HEK293 (cell line): ENCODE data around the gene CFP.

Experiments used
- CTCF ChIA-PET: fragments of 350-600 bp; formaldehyde crosslinking; extraction: SDS; loops from one replicate; lab custom pipeline; 2021; ENCODE audit warnings: antibody characterized with exemption; lab: Yijun Ruan, JAX
- POLR2A ChIA-PET: fragments of 300-600 bp; formaldehyde crosslinking; extraction: SDS; loops from one replicate; lab custom pipeline; 2020; ENCODE audit warnings: antibody characterized with exemption, inconsistent platforms; lab: Yijun Ruan, JAX
- H3K27ac ChIP-seq: fragments of 200-500 bp; sonication (Bioruptor generic); 2 replicates; pipeline ENCODE4 v1.5.1; 2014; ENCODE audit warnings: low read depth, low read length, control low read depth, inconsistent platforms; ENCODE audit errors: extremely low read depth
- H3K36me3 ChIP-seq, 2 experiments: fragments of 200-500 bp in 1 of 2; sonication (Bioruptor generic) in 1 of 2; 1 replicate in 1 of 2; 2 replicates in 1 of 2; pipeline ENCODE4 v1.5.1; 2014 to 2017; ENCODE audit warnings: inconsistent platforms in 2 of 2, low read length in 2 of 2; ENCODE audit not compliant: control insufficient read depth in 2 of 2, insufficient read depth in 1 of 2
- H3K4me1 ChIP-seq: fragments of 200-500 bp; sonication (Bioruptor generic); 2 replicates; pipeline ENCODE4 v1.5.1; 2014; ENCODE audit warnings: mild to moderate bottlenecking, low read length, inconsistent platforms; ENCODE audit not compliant: control insufficient read depth, insufficient read depth
- H3K4me3 ChIP-seq: 2 replicates; pipeline ENCODE4 v1.5.1; 2011; ENCODE audit warnings: low read depth, mild to moderate bottlenecking, control low read depth, low read length, moderate library complexity
- H3K9me3 ChIP-seq: fragments of 200-500 bp; sonication (Bioruptor generic); 2 replicates; pipeline ENCODE4 v1.5.1; 2014; ENCODE audit warnings: low read depth, low read length, inconsistent platforms; ENCODE audit not compliant: control insufficient read depth, insufficient read depth
- HOXA7 ChIP-seq: sonication (generic); formaldehyde crosslinking; IDR thresholded peaks from 2 replicates; pipeline ENCODE4 v1.8.1; 2022; ENCODE audit warnings: missing genetic modification reagents, borderline replicate concordance
- HOXD13 ChIP-seq: sonication (generic); formaldehyde crosslinking; IDR thresholded peaks from 2 replicates; pipeline ENCODE4 v1.8.0; 2022; ENCODE audit warnings: missing genetic modification reagents, borderline replicate concordance
- SETDB1 ChIP-seq: IDR thresholded peaks from one replicate; pipeline ENCODE4 v1.6.1; 2017; ENCODE audit warnings: mild to moderate bottlenecking, low read length, moderate library complexity, mixed read lengths; ENCODE audit not compliant: insufficient read length
- SP7 ChIP-seq: fragments of 450-650 bp; formaldehyde crosslinking; IDR thresholded peaks from 2 replicates; pipeline ENCODE4 v1.5.1; 2016; ENCODE audit warnings: missing biosample characterization, missing genetic modification characterization
- ZBTB11 ChIP-seq: fragments of 450-650 bp; formaldehyde crosslinking; conservative IDR thresholded peaks from 2 replicates; pipeline ENCODE4 v1.5.1; 2016; ENCODE audit warnings: low read depth, missing biosample characterization, missing genetic modification characterization
- ZBTB17 ChIP-seq: fragments of 450-650 bp; formaldehyde crosslinking; IDR thresholded peaks from 2 replicates; pipeline ENCODE4 v1.5.1; 2016; ENCODE audit warnings: missing biosample characterization, missing genetic modification characterization
- ZBTB26 ChIP-seq: fragments of 450-650 bp; formaldehyde crosslinking; optimal IDR thresholded peaks from 2 replicates; pipeline ENCODE3; 2016; ENCODE audit warnings: missing biosample characterization, mild to moderate bottlenecking, missing genetic modification characterization
- ZBTB8A ChIP-seq: fragments of 450-650 bp; formaldehyde crosslinking; IDR thresholded peaks from 2 replicates; pipeline ENCODE4 v1.5.1; 2016; ENCODE audit warnings: missing biosample characterization, missing genetic modification characterization
- ZFP69B ChIP-seq: fragments of 450-650 bp; formaldehyde crosslinking; IDR thresholded peaks from 2 replicates; pipeline ENCODE4 v1.5.1; 2016; ENCODE audit warnings: missing biosample characterization, missing genetic modification characterization
- ZNF146 ChIP-seq: fragments of 450-650 bp; formaldehyde crosslinking; IDR thresholded peaks from 2 replicates; pipeline ENCODE4 v1.5.1; 2016; ENCODE audit warnings: missing biosample characterization, missing genetic modification characterization
- ZNF148 ChIP-seq: fragments of 450-650 bp; formaldehyde crosslinking; IDR thresholded peaks from 2 replicates; pipeline ENCODE4 v1.5.0; 2017; ENCODE audit warnings: missing biosample characterization, missing genetic modification characterization, borderline replicate concordance
- ZNF2 ChIP-seq: fragments of 450-650 bp; formaldehyde crosslinking; IDR thresholded peaks from 2 replicates; pipeline ENCODE4 v1.5.1; 2016; ENCODE audit warnings: missing biosample characterization, missing genetic modification characterization
- ZNF239 ChIP-seq: fragments of 450-650 bp; formaldehyde crosslinking; IDR thresholded peaks from 2 replicates; pipeline ENCODE4 v1.5.1; 2016; ENCODE audit warnings: missing biosample characterization, missing genetic modification characterization
- ZNF311 ChIP-seq: fragments of 450-650 bp; formaldehyde crosslinking; IDR thresholded peaks from 2 replicates; pipeline ENCODE4 v1.5.1; 2017; ENCODE audit warnings: missing biosample characterization, missing genetic modification characterization, borderline replicate concordance
- ZNF324 ChIP-seq: fragments of 450-650 bp; formaldehyde crosslinking; IDR thresholded peaks from 2 replicates; pipeline ENCODE4 v1.5.1; 2016; ENCODE audit warnings: missing biosample characterization, missing genetic modification characterization
- ZNF398 ChIP-seq: fragments of 450-650 bp; formaldehyde crosslinking; IDR thresholded peaks from 2 replicates; pipeline ENCODE4 v1.5.1; 2017; ENCODE audit warnings: missing biosample characterization, missing genetic modification characterization
- ZNF510 ChIP-seq: fragments of 450-650 bp; formaldehyde crosslinking; IDR thresholded peaks from 2 replicates; pipeline ENCODE4 v1.5.1; 2018; ENCODE audit warnings: mild to moderate bottlenecking, missing genetic modification characterization, missing biosample characterization; ENCODE audit not compliant: insufficient replicate concordance
- ZNF544 ChIP-seq: fragments of 450-650 bp; formaldehyde crosslinking; IDR thresholded peaks from 2 replicates; pipeline ENCODE4 v1.5.0; 2017; ENCODE audit warnings: missing biosample characterization, missing genetic modification characterization
- ZNF548 ChIP-seq: fragments of 450-650 bp; formaldehyde crosslinking; IDR thresholded peaks from 2 replicates; pipeline ENCODE4 v1.5.1; 2016; ENCODE audit warnings: missing biosample characterization, missing genetic modification characterization
- ZNF596 ChIP-seq: fragments of 450-650 bp; IDR thresholded peaks from 2 replicates; pipeline ENCODE4 v1.5.0; 2018; ENCODE audit warnings: missing biosample characterization, mild to moderate bottlenecking, missing genetic modification characterization, moderate library complexity
- ZNF600 ChIP-seq: fragments of 450-650 bp; formaldehyde crosslinking; IDR thresholded peaks from 2 replicates; pipeline ENCODE4 v1.5.1; 2016; ENCODE audit warnings: missing biosample characterization, missing genetic modification characterization
- ZNF610 ChIP-seq: fragments of 450-650 bp; formaldehyde crosslinking; IDR thresholded peaks from 2 replicates; pipeline ENCODE4 v1.5.1; 2016; ENCODE audit warnings: missing biosample characterization, missing genetic modification characterization, borderline replicate concordance
- ZNF701 ChIP-seq: fragments of 450-650 bp; formaldehyde crosslinking; IDR thresholded peaks from 2 replicates; pipeline ENCODE4 v1.5.1; 2016; ENCODE audit warnings: missing biosample characterization, missing genetic modification characterization

CFP gene

GRCh38 chrX:47587091-47587891 is 42.4 kb downstream of the CFP start (continued):
- no peak for TF ChIP-seq ZNF544 (tag by site-specific recombination)
- TF ChIP-seq ZBTB17, result no peak
- TF ChIP-seq ZNF2 (tag by site-specific recombination), result no peak
- TF ChIP-seq ZNF548, result no peak
- TF ChIP-seq ZNF146, result no peak
- no peak for TF ChIP-seq ZNF596 (tag by site-specific recombination)
- TF ChIP-seq ZNF600 (tag by site-specific recombination), result no peak
- no peak for TF ChIP-seq SP7 (tag by site-specific recombination)
- TF ChIP-seq ZFP69B (tag by site-specific recombination), result no peak
- TF ChIP-seq ZNF701 (tag by site-specific recombination), result no peak
- no peak for TF ChIP-seq ZNF324 (tag by site-specific recombination)

- POLR2A ChIA-PET, result interaction anchor here (0.8 kb wide), 1 partner anchor 64 kb away, joined by 3 read pairs; the partner anchor contains the start of gene ELK1
- Histone ChIP-seq H3K36me3 (peaks cover 0 to 33% of the 10 kb centered on the region in 2 experiments; a peak in 1 of 3 replicates), H3K27ac (no peak overlapping the region)
- CTCF ChIA-PET, result no interaction called here
- TF ChIP-seq HOXD13 (CRISPR knock-in tag) (no peak), ZBTB26 (tag by site-specific recombination) (no peak), ZNF311 (no peak), ZBTB8A (tag by site-specific recombination) (no peak), ZNF398 (tag by site-specific recombination) (no peak), SETDB1 (no peak), ZNF610 (tag by site-specific recombination) (no peak), ZNF148 (no peak), HOXA7 (CRISPR knock-in tag) (no peak), ZBTB11 (tag by site-specific recombination) (no peak), ZNF510 (no peak), ZNF239 (tag by site-specific recombination) (no peak)
- TF ChIP-seq, all 188 proteins: peak for 0
- no peaks in the 10 kb centered on the region; the same call in 1 of the 2 replicates for H3K4me1 ChIP-seq
- no peak overlapping the region for H3K4me3 ChIP-seq
- H3K9me3 ChIP-seq, result no peaks in the 10 kb centered on the region
Measured at GRCh38 chrX:47586043-47586787, 43.5 kb downstream of the CFP start.
